ENCODE measurements around the gene CLDN24.

CLDN24 gene

DNA sequence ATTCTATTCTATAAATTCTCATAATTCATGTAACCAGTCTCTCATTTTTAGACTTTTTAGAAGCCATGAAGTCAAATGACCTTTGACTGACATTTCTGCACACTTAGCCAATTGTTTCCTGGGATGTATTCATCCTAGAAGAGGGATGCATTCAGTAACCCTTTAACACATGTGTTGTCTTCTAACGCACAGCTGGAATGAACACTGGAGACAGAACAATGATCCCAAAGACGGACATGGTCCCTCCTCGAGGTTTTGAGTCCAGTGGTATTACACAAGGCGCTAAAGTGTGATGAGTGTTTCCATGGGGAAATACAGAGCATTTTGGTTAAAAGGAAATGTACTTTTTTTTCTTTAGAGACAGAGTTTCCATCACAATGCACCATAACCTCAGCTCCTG, 39.8 kb upstream of the CLDN24 start:
- DNase-seq (ENCODE audit: extremely low spot score), result no peak
- ChIA-PET CTCF (no interaction called here), POLR2A (interaction anchor here (0.7 kb wide), 1 partner anchor 363 kb away, joined by 5 read pairs; no protein-coding TSS in a partner anchor)
- TF ChIP-seq, protein P1, sequence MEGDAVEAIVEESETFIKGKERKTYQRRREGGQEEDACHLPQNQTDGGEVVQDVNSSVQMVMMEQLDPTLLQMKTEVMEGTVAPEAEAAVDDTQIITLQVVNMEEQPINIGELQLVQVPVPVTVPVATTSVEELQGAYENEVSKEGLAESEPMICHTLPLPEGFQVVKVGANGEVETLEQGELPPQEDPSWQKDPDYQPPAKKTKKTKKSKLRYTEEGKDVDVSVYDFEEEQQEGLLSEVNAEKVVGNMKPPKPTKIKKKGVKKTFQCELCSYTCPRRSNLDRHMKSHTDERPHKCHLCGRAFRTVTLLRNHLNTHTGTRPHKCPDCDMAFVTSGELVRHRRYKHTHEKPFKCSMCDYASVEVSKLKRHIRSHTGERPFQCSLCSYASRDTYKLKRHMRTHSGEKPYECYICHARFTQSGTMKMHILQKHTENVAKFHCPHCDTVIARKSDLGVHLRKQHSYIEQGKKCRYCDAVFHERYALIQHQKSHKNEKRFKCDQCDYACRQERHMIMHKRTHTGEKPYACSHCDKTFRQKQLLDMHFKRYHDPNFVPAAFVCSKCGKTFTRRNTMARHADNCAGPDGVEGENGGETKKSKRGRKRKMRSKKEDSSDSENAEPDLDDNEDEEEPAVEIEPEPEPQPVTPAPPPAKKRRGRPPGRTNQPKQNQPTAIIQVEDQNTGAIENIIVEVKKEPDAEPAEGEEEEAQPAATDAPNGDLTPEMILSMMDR (IDR thresholded peaks at IDR 0.05; ENCODE audit: control extremely low read depth, extremely low read depth, low read depth, missing control alignments), result no peak

DNA sequence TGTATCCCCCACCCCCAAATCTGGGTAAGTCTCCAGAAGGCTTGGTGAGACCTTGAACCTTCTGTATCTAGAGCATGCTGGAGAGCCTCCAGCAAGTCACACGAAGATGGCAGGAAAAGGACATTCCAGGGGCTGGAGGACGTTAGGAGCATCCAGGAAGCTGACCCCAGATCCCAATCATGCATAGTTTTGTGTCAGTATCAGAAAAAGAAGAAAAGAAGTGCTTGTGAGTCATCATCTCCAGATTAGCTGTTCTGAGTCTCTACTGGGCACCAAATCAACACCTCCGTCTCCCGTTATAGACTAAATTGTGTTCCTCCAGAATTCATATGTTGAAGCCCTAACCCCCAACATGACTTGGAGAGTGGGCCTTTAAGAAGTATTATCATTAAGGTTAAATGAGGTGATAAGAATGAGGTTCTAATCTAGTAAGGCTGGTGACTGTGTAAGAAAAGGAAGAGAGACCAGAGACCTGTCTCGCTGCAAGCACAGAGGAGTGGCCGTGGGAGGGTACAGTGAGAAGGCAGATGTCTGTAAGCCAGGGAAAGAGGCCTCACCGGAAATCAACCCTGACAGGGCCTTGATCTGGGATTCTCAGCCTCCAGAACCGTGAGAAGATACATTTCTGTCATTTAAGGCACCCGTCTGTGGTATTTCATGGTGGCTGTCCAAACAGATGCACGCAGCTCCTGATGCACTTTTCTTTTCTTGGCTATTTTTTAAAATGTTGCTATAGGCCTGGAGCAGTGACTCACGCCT, 38.1 kb upstream of the CLDN24 start:
- CTCF ChIA-PET, result no interaction called here
- no peak for DNase-seq (ENCODE audit: extremely low spot score)
- POLR2A ChIA-PET, result no interaction called here
- TF ChIP-seq, protein P1 (IDR thresholded peaks at IDR 0.05; ENCODE audit: control extremely low read depth, extremely low read depth, low read depth, missing control alignments), result no peak

DNA sequence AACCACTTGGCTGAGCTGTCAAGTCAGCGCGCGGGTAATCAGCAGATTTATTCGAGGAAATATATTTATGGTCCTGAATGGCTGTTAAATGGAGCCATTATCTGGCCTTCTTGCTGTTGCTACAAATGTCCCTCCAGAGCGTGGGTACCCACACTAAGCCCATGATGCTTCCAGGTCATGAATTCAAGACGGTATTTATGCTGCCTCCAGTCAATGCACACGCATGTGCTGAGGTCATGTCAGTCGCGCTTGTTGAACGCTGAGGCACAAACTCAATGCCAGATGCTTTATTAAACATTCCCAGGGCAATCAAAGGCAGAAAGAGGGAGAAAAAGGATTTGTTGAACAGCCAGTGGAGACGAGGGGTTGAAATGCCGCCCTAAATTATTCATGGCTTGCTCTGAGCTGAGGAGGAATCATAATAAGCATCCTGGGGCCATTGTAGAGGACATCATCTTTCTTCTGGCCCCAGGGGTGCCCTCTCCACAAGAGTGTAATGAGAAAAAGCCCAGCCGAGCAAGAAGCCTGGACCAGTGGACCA, 36.1 kb upstream of the CLDN24 start:
- ChIA-PET CTCF (no interaction called here), POLR2A (no interaction called here)
- TF ChIP-seq, protein P1 (IDR thresholded peaks at IDR 0.05; ENCODE audit: control extremely low read depth, extremely low read depth, low read depth, missing control alignments), result no peak
- DNase-seq (ENCODE audit: extremely low spot score), result no peak

DNA sequence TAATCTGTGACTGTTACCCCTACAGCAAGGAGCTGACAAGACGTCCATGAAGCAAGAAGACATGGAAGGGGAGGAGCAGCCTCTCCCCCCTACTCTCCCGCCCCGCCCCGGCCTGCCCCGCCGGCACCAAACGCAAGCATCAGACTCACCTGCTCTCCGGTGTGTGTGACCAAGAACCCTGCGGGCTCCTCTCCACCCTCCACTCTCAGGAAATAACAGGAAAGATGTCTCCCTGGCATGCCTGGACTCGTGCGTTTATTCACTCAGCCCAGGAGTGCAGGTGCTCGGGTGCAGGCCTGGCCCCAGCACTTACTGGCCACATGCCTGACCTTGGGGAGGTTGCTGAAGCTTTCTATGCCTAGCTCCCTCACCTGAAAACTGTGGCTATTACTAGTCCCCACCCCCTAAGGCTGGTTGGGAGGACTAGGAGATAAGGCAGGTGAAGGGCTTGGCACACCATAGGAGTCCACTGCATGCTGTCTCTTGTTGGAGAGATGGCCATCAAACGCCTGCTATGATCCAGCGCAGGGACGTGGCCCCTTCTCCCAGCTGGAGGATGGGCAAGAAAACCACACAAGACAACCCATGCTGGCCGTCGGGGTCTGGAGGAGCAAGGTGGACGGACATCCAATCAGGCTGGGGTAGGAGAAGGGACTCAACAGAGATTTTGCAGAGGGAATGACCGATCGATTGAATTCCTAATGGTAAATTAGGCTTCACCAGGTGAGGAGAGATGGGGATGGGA, 34.9 kb upstream of the CLDN24 start:
- TF ChIP-seq, protein P1 (IDR thresholded peaks at IDR 0.05; ENCODE audit: control extremely low read depth, extremely low read depth, low read depth, missing control alignments), result no peak
- POLR2A ChIA-PET, result no interaction called here
- CTCF ChIA-PET, result no interaction called here

DNA sequence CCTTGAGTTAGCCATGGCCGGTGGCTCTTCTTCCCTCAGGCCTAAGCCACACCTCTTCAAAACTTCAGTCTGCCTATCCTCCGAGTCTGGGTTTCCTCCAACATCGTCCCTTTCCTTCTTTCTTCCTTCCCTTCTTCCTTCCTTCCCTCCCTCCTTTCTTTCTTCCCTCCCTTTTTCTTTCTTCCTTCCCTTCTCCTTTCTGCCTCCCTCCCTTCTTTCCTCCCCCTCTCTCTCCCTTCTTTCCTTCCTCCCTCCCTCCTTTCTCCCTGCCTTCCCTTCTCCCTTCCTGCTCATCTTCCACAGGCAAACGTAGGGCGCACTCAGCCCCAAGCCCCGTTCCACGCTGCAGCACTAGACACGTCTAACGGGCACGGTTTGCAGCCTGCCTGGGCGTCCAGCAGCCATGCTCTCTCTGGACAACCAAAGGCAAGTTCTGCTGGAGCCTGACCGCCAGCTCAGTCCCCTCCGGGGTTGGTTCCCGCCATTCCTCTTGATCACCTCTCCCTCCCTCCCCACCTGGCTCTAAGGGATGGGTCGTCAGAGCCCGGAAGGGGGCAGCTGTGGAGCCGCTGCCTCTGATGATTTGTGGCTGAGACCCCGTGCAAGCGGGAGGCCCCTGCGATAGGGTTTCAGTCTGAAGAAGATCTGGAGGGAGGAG, 34.1 kb upstream of the CLDN24 start:
- TF ChIP-seq, protein P1 (IDR thresholded peaks at IDR 0.05; ENCODE audit: control extremely low read depth, extremely low read depth, low read depth, missing control alignments), result no peak
- POLR2A ChIA-PET, result no interaction called here
- CTCF ChIA-PET, result no interaction called here
- DNase-seq (ENCODE audit: extremely low spot score), result no peak

More for the DNA sequence above, 34.9 kb upstream of the CLDN24 start:
- no peak for DNase-seq (ENCODE audit: extremely low spot score)

DNA sequence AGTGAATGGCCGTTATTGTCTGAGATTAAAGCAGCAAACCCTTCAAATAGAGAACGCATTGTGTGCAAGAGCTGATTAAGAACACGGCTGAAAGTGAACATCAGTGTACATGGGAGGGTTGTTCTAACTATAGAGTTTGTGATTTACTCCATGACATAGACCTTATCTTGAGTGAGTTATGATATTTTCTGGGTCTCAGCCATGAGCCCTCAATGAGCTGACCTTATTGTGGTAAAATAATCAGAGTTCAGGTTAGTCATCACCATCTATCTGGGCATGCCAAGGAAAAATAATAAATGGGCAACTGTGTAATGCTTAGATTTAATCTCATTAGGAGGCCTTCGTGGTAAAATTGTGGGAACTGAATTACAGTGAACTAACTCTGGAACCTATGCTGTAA, 33.2 kb upstream of the CLDN24 start:
- POLR2A ChIA-PET, result no interaction called here
- TF ChIP-seq, protein P1 (IDR thresholded peaks at IDR 0.05; ENCODE audit: control extremely low read depth, extremely low read depth, low read depth, missing control alignments), result no peak
- DNase-seq (ENCODE audit: extremely low spot score), result no peak
- CTCF ChIA-PET, result interaction anchor here (0.9 to 1.0 kb wide), 2 partner anchors 9 to 52 kb away, joined by 3 read pairs; no protein-coding TSS in a partner anchor

All from GM10248 (cell line).